Measurements from ENCODE around the gene HSD17B1.
A peak's percentile ranks its signal among the peaks of the same experiment; 100 is the strongest.
"Not testable (repeated sequence)": the region's sequence is repeated elsewhere in the genome, so short reads cannot be mapped to it uniquely, and the experiment has no call there.

Gene HSD17B1

DNA sequence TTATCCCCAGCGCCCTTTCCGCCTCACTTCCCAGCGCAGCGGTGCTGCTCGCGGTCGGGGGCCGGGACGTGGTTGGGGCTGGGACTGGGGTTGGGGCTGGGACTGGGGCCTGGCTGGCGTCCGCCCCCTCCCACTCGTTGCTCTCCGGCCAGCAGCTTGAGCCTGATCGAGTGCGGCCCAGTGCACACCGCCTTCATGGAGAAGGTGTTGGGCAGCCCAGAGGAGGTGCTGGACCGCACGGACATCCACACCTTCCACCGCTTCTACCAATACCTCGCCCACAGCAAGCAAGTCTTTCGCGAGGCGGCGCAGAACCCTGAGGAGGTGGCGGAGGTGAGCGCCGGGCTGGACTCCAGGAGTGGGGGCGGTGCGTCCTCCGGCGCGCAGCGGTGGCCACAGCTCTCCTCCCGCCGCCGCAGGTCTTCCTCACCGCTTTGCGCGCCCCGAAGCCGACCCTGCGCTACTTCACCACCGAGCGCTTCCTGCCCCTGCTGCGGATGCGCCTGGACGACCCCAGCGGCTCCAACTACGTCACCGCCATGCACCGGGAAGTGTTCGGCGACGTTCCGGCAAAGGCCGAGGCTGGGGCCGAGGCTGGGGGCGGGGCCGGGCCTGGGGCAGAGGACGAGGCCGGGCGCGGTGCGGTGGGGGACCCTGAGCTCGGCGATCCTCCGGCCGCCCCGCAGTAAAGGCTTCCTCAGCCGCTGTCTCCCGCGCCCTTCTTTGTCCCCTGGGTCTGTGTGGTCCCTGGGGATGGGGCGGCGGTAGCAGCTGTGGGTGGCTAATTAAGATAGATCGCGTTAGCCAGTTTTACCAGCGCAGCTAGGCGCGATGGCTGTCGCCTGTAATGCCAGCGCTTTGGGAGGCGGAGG, 1.8 kb downstream of the HSD17B1 start:
- TF ChIP-seq, protein P1, sequence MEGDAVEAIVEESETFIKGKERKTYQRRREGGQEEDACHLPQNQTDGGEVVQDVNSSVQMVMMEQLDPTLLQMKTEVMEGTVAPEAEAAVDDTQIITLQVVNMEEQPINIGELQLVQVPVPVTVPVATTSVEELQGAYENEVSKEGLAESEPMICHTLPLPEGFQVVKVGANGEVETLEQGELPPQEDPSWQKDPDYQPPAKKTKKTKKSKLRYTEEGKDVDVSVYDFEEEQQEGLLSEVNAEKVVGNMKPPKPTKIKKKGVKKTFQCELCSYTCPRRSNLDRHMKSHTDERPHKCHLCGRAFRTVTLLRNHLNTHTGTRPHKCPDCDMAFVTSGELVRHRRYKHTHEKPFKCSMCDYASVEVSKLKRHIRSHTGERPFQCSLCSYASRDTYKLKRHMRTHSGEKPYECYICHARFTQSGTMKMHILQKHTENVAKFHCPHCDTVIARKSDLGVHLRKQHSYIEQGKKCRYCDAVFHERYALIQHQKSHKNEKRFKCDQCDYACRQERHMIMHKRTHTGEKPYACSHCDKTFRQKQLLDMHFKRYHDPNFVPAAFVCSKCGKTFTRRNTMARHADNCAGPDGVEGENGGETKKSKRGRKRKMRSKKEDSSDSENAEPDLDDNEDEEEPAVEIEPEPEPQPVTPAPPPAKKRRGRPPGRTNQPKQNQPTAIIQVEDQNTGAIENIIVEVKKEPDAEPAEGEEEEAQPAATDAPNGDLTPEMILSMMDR (IDR thresholded peaks at IDR 0.05; ENCODE audit: low read depth, low read length, missing control alignments), result no peak
- peak overlapping the region; percentile 75 for H3K4me3 ChIP-seq (ENCODE audit: low read depth, low read length)
- in situ Hi-C loops (cut with HindIII; ENCODE audit: low sequenced_read_pairs), result no loop called here
- no peak for DNase-seq (ENCODE audit: low read depth)

DNA sequence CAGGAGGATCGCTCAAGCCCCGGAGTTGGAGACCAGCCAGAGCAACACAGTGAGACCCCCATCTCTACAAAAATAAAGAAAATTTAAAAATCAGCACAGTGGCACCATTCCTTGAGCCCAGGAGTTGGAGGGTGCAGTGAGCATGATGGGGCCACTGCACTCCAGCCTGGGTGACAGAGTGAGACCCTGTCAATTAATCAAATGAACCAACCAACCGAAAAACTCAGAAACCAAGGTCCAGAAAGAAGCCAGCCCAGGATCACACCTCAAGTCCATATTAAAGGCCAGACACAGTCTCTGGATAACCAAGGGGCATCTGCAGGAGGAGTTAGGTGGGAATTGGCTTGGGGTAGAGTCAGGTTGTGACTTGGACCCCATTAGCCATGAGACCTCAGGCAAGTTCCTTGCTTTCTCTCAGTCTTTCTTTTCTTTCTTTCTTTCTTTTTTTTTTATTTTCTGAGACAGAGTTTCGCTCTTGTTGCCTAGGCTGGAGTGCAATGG, 2.4 kb downstream of the HSD17B1 start:
- DNase-seq (ENCODE audit: low read depth), result no peak
- peak overlapping the region; percentile 75 for H3K4me3 ChIP-seq (ENCODE audit: low read depth, low read length)
- in situ Hi-C loops (cut with HindIII; ENCODE audit: low sequenced_read_pairs), result no loop called here
- TF ChIP-seq, protein P1 (IDR thresholded peaks at IDR 0.05; ENCODE audit: low read depth, low read length, missing control alignments), result no peak

DNA sequence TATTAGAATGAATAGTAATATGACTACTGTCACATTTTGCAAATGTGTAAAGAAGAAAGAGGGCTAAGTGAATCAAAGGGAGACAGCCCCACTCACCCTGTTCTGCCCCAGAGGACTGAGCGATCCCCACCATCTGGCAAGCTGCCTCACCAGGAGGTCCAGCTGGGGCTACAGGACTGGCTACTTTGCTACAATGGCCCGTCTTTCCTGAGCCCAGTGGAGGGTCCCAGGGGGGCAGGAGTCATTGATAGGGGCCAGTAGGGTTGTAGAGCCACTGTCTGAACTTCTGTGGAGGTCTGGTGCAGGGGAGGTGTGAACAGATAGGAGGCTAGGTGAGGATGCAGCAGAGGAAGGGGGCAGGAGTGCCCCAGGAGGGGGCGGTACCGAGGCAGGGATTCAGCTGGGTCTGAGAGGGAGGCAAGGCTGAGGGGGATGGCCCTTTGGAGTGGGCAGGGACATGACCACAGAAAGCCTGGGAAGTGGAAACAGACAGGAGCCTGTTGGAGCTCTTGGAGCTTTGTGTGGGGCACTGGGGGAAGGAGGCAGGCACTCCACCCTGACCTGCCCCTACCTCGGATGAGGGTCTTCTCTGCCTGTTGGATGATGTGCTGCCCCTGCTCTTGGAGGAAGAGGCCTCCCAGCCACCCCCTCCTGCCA, 3.4 kb downstream of the HSD17B1 start:
- DNase-seq (ENCODE audit: low read depth); in situ Hi-C loops (cut with HindIII; ENCODE audit: low sequenced_read_pairs); H3K4me3 ChIP-seq (ENCODE audit: low read depth, low read length): not testable (repeated sequence)

DNA sequence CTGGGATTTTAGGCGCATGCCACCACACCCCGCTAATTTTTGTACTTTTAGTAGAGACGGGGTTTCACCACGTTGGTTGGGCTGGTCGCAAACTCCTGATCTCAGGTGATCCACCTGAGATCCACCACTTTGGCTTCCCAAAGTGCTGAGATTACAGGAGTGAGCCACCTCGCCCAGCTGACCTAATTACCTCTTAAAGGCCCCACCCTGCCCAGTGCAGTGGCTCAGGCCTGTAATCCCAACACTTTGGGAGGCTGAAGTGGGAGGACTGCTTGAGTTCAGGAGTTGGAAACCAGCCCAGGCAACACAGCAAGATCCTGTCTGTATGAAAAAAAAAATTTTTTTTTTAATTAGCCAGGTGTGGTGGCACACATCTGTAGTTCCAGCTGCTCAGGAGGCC, 6.4 kb downstream of the HSD17B1 start:
- in situ Hi-C loops (cut with HindIII; ENCODE audit: low sequenced_read_pairs), result no loop called here
- no peak for DNase-seq (ENCODE audit: low read depth)
- H3K4me3 ChIP-seq (ENCODE audit: low read depth, low read length), result no peak overlapping the region
- TF ChIP-seq, protein P1 (IDR thresholded peaks at IDR 0.05; ENCODE audit: low read depth, low read length, missing control alignments), result no peak

DNA sequence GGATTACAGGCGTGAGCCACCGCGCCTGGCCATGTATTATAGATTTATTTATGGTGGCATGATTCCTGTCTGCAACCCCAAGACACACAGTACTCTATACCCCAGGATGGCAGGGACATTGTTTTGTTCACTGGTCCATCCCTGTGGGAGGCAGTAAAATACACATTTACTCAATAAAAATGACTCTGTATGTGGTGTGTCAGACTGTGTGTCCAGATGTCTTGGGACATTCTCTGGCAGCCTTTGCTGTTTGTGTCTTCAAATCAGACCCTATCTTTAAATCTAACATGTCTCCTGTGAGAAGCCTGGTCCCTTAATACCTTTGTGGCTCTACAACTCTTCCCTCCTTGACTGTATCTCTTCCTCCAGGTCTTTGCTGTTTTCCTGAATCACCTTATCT, 7.5 kb downstream of the HSD17B1 start:
- TF ChIP-seq, protein P1 (IDR thresholded peaks at IDR 0.05; ENCODE audit: low read depth, low read length, missing control alignments), result no peak
- no peak for DNase-seq (ENCODE audit: low read depth)
- no peak overlapping the region for H3K4me3 ChIP-seq (ENCODE audit: low read depth, low read length)
- in situ Hi-C loops (cut with HindIII; ENCODE audit: low sequenced_read_pairs), result no loop called here

DNA sequence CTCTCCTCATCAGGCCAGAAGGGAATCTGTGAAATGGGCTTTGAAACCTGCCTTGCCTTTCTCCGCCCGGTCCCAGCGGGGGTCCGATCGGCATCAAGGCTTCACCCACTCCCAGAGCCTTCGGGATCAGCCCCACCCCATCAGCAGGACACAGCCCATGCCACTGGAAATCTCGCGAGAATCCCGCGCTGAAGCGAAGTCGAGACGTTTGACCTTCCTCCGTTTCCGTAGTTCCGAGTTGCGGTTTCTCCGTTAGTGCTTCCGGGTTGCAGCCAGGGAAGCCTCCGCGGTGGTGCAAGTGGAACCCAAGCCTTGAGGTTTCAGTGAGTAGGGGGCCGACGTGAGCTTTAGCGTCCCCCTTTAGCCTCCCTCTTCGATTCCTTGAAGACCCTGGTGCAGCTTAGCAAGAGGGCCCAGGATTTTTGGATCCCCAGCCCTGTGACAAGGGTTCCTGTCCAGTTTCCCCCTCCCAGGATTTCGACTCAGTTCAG, 9.2 kb downstream of the HSD17B1 start, which contains the start of gene COASY:
TSS of gene COASY (plus strand) at position 252 of the 491 bp plus-strand sequence. CDS start 475 bp downstream, outside the sequence.
- in situ Hi-C loops (cut with HindIII; ENCODE audit: low sequenced_read_pairs), result no loop called here
- TF ChIP-seq, protein P1 (IDR thresholded peaks at IDR 0.05; ENCODE audit: low read depth, low read length, missing control alignments), result no peak
- peak within 1 kb of the TSS; percentile 68 for H3K4me3 ChIP-seq (ENCODE audit: low read depth, low read length)
- peak; percentile 94 for DNase-seq (ENCODE audit: low read depth)

All from astrocyte of the cerebellum (primary cell).